OCI-M1 (cell line): ENCODE results near the gene XCL1.
"Not testable (repeated sequence)": the region's sequence is repeated elsewhere in the genome, so short reads cannot be mapped to it uniquely, and the experiment has no call there.

Experiments
- DNase-seq: peaks from one replicate; lab custom pipeline; 2025; lab: John Stamatoyannopoulos, UW

The XCL1 gene

DNA sequence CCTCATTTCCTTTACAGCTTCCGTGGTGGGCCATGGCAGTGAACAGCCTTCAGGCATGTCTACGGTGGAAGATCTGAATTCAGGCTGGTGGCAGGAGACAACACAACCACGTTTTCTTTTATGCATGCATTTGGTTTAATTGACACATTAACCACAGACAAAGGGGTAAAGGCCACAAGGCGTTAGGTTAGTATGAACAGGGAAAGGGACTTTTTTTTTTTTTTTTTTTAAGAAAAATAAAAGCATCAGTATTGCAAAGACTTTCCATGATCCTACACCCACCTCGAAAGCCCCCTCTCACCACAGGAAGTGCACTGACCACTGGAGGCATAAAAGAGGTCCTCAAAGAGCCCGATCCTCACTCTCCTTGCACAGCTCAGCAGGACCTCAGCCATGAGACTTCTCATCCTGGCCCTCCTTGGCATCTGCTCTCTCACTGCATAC is at the start of gene XCL1:
Gene XCL1, plus strand, starts transcription at position 361 of the 444 bp plus-strand sequence. Its CDS starts 33 bp downstream, at position 394.
- DNase-seq: not testable (repeated sequence)

DNA sequence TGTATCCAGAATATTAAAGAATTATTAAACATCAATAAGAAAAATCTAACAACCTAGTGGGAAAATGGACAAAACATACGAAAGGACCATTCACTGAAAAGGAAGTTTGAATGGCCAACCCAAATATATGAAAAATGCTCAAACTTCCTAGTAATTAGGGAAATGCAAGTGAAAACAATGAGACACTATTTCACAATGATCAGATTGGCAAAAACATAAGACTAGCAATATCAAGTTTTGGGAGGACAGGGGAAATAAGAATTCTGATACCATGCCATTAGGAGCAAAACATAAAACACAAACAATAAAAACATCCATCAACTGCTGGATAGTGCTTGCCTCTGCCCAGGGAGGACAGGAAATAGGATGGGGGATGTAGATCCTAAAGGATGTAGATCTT is 46.9 kb upstream of the XCL1 start:
- no peak for DNase-seq

- no peak for DNase-seq
Measured at GRCh38 chr1:168531615-168532345, 44.6 kb upstream of the XCL1 start.

- DNase-seq: peak; percentile 54
Measured at GRCh38 chr1:168535536-168535935, 40.9 kb upstream of the XCL1 start.

GRCh38 chr1:168540798-168541197 is 35.6 kb upstream of the XCL1 start:
- not testable (repeated sequence) for DNase-seq

DNA sequence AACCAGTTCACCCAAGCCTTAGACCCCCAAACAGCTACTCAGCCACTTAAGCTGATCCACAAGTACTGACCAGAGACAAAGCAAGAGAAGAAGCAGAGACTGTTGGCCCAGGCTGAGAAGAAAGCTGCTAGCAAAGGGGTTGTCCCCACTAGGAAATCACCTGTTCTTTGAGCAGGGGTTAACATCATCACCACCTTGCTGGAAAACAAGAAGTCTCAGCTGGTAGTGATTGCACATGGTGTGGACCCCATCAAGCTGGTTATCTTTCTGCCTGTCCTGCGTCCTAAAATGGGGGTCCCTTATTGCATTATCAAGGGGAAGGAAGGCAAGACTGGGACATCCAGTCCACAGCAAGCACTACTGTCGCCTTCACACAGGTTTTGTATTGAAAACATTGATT is 33.4 kb upstream of the XCL1 start:
- DNase-seq: not testable (repeated sequence)

- not testable (repeated sequence) for DNase-seq
Measured at GRCh38 chr1:168543840-168544498, 32.4 kb upstream of the XCL1 start, which contains the start of gene XCL2. Gene XCL2 (minus strand): TSS chr1:168543997. CDS start chr1:168543964, 33 bp downstream.

DNA sequence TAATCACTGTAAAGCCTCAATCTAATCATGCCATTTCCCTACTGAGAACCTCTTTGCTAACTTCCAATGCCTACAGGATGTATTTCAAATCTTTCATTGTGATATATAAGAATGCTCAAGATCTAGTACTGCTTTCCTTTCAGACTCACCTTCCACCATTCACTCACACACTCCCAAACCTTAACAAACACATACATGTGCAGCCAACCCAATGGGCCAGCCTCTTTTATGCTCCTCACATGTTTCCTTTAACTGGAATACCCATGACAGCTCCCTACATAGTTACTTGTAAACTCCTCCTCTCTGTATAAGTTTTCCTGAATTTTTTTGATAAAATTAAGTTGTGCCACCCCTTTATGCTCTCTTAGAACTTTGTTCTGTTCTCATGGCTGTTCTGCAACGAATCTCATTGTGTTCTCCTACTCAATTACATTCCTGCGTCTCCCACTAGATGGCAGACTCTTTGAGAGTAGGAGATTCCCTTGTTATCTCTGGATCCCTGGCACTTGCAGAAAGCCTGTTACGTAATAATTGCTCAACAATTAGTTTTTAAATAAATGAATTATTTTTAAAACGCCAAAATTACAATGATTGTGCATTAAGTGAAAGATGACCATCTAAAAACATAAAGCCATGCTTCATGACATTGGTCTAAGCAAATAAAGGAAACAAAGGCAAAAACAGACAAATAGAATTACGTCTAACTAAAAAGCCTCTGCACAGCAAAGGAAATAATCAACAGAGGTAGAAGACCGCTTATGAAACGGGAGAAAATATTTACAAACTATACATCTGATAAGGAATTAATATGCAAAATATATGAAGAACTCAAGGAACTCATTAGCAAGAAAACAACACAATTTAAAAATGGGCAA is 30.5 kb upstream of the XCL1 start:
- peak; percentile 77 for DNase-seq

DNA sequence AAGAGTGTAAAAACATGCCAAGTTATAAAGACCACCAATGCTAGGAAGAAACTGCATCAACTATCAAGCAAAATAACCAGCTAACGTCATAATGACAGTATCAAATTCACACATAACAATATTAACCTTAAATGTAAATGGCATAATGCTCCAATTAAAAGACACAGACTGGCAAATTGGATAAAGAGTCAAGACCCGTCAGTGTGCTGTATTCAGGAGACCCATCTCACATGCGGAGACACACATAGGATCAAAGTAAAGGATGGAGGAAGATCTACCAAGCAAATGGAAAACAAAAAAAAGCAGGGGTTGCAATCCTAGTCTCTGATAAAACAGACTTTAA is 29.9 kb upstream of the XCL1 start:
- not testable (repeated sequence) for DNase-seq

DNA sequence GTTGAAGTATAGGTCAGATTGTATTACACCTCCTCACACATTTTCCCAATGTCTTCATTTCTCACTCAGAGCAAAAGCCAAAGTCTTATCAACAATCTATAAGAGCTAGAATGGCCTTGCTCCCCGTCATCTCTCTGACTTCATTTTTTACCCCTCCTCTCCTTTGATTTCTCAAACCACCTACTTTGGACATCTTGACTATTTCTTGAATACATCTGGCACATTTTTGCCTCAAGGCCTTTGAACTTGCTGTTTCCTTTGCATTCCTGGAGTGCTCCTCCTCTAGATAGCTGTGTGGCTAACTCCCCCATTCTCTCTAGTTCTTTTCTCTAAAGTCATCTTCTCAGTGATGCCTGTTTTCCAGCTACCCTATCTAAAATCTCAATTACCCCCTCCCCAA is 25.4 kb upstream of the XCL1 start:
- no peak for DNase-seq

- DNase-seq: no peak
Measured at GRCh38 chr1:168551688-168552087, 24.7 kb upstream of the XCL1 start.

GRCh38 chr1:168552961-168553360 is 23.4 kb upstream of the XCL1 start:
- DNase-seq: no peak

DNA sequence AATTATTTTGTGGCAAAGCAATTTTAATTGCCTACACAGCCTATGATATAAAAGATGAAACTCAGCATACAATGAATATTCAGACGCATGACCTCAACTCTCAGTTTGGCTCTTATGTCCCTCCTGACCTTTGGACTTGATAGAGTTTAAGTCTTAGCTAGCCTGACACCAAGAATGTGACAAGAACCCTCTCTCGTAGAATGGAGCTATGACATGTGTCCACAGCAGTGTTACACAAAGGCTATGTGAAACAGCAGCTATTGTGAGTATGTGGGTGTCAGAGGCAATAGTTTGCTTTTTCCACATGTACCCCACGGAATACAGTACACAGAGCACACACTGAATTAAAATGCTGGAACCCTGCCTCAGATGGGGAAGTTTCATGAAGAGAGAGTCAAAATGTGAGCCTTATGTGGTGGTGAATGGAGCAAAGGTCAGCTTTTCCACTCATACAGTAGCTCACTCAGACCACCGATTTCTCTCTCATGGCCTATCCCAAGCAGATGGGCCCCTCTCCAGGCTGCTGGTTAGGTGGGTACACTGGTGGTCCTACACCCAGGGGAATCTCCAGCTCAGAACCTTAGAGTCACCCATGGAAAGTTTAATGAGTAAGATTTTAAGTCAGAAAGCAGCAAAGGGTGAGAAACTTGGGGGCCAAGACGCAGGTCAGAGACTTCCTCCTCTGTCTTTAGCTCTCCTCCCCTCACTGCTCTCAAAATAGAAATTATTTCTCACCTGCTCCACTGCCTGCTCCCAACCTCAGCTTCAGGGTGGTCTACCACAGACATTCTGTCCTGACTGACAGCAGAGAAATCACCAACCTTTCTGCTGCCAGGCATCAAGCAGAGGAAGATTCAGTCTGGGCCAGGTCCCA is 22.5 kb upstream of the XCL1 start:
- DNase-seq: no peak

- DNase-seq: no peak
Measured at GRCh38 chr1:168554603-168555483, 21.6 kb upstream of the XCL1 start.

GRCh38 chr1:168555508-168556046 is 20.8 kb upstream of the XCL1 start:
- no peak for DNase-seq

DNA sequence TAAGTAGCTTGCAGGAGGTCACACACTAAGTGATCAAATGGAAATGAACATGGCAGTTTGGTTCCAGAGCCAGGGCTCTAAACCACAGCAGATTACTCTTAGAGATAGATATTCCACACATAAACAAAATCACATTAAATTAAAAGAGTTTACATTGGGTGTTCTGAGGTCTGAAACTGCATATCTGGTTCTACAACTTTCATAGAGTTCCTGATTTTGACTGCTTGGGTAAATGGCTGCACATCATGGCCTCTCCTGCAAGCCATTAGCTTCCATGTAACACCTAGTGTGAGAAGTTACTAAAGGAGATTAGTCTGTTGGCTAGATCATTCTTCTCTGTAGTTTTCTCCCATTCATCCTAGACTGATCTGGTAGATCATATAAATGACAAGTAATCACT is 19.8 kb upstream of the XCL1 start:
- no peak for DNase-seq

GRCh38 chr1:168560370-168560769 is 16.0 kb upstream of the XCL1 start:
- DNase-seq: no peak

DNA sequence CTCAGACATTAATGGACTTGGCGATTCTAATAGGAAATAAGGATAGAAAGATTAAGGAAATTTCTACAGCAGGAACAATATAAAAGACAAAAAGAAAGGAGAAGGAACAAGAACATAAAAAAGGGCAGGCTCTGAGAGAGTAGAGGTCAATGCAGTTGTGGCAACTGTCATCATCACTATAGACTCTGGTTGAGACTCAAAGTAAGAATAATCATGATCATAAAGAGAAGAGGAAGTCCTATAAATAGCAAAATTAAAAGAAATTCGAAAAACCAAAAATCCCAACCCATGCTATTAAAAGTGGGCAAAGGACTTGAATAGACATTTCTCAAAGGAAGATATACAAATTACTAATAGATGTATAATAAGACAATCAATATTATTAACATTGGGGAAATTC is 14.4 kb upstream of the XCL1 start:
- DNase-seq: no peak

GRCh38 chr1:168565825-168566224 is 10.6 kb upstream of the XCL1 start:
- peak; percentile 28 for DNase-seq

DNA sequence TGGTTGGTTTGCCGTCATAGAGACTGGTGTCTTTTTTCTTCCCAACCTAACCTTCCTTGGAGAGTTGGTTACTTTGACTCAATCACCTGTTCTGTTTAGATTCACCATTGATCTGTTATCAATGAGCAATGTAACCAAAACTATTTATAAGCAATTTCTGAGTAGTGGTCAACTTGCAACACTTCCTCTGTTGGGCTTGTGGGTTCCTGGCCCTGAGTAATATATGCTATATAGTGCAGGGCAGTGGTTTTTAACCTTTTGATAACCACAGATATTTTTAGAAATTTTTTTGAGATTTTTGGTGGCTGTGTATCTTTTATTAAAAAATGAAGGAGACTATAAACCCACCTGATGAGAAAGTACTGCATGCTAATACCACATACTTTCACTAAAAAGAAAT is 9.4 kb upstream of the XCL1 start:
- no peak for DNase-seq
